LoVo (cell line): ENCODE measurements around the gene SNAPC4.

Experiments used
- DNase-seq: peaks from one replicate; pipeline ENCODE4 v3.0.0-alpha.2; 2016; ENCODE audit warnings: low spot score

Gene SNAPC4

GRCh38 chr9:136389396-136389795 lies 10.6 kb downstream of the SNAPC4 start:
- no peak for DNase-seq

- DNase-seq = no peak
These were observed 12.8 kb downstream of the SNAPC4 start for GRCh38 chr9:136387217-136387616.

GRCh38 chr9:136386018-136386417 lies 14.0 kb downstream of the SNAPC4 start:
- DNase-seq = no peak

GRCh38 chr9:136385015-136385414 lies 15.0 kb downstream of the SNAPC4 start:
- no peak for DNase-seq

GRCh38 chr9:136383436-136383835 lies 16.5 kb downstream of the SNAPC4 start:
- no peak for DNase-seq

- no peak for DNase-seq
These were observed 17.9 kb downstream of the SNAPC4 start for GRCh38 chr9:136381966-136382513.

- DNase-seq = no peak
These were observed 18.7 kb downstream of the SNAPC4 start for GRCh38 chr9:136381311-136381710.

GRCh38 chr9:136380381-136380780 lies 19.6 kb downstream of the SNAPC4 start:
- no peak for DNase-seq

- DNase-seq = no peak
These were observed 20.1 kb downstream of the SNAPC4 start for GRCh38 chr9:136379891-136380290.

- no peak for DNase-seq
These were observed 20.6 kb downstream of the SNAPC4 start for GRCh38 chr9:136379401-136379800.

- no peak for DNase-seq
These were observed 21.0 kb downstream of the SNAPC4 start for GRCh38 chr9:136379003-136379287.

- DNase-seq = no peak
These were observed 21.6 kb downstream of the SNAPC4 start for GRCh38 chr9:136378170-136379002.

- no peak for DNase-seq
These were observed 22.4 kb downstream of the SNAPC4 start for GRCh38 chr9:136377341-136378169.

GRCh38 chr9:136376457-136376856 lies 23.5 kb downstream of the SNAPC4 start:
- DNase-seq = no peak

- DNase-seq = no peak
These were observed 24.9 kb downstream of the SNAPC4 start for GRCh38 chr9:136375096-136375495.

GRCh38 chr9:136374183-136374575 lies 25.8 kb downstream of the SNAPC4 start:
- no peak for DNase-seq

GRCh38 chr9:136373300-136374182 lies 26.4 kb downstream of the SNAPC4 start, which contains the start of gene CARD9:
Gene CARD9, minus strand, starts transcription at chr9:136373669. Its CDS starts 1,591 bp downstream, at chr9:136372078.
- no peak for DNase-seq

GRCh38 chr9:136372561-136373299 lies 27.2 kb downstream of the SNAPC4 start:
- peak; percentile 43 for DNase-seq

- DNase-seq = no peak
These were observed 28.0 kb downstream of the SNAPC4 start for GRCh38 chr9:136372006-136372405.

GRCh38 chr9:136371533-136371880 lies 28.5 kb downstream of the SNAPC4 start:
- DNase-seq = no peak
